ENCODE results near the gene ELMOD2. TPM values are rescaled to one million over a fixed set of nuclear protein-coding genes. Genes with fewer than 3 reads are reported as not detected.

Gene ELMOD2
- total RNA-seq, 1 donor from 2014 or later = 31.7 TPM

DNA sequence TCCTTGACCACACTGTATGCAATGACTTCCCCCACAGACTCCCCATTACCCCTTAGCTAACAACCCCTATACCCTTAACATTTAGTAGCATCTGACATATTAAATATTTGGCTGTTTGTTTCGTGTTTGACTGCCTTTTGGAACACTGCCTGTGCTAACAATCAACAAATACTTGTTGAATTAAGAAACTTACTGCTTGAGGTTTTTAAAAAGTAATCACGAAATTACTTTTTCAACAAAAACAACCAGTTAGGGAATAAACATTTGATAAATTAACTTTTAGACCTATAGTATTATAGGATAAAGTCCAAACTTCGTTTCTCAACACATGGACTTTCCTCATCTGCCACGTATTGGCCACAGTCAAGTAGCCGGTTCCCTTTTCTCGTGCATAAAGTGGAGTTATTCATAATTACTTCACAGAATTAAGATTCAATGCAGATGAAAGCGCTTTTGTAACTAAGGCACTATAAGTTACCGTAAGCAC lies 555 bp upstream of the ELMOD2 start:
- H3K27ac Mint-ChIP-seq (ENCODE audit: unreplicated experiment) = no peak overlapping the region
- H3K4me3 Mint-ChIP-seq (ENCODE audit: unreplicated experiment) = peak overlapping the region; percentile 79
- DNase-seq (ENCODE audit: low spot score) = no peak
- peaks cover 3% of the 10 kb centered on the region for H3K36me3 Mint-ChIP-seq (ENCODE audit: low read depth, unreplicated experiment)
- no peaks in the 10 kb centered on the region for H3K9me3 Mint-ChIP-seq (ENCODE audit: unreplicated experiment)
- no peak for TF ChIP-seq CTCF (IDR thresholded peaks at IDR 0.05; ENCODE audit: unreplicated experiment)
- peaks cover 10% of the 10 kb centered on the region for H3K4me1 Mint-ChIP-seq (ENCODE audit: unreplicated experiment)
- peaks cover 1% of the 10 kb centered on the region for H3K27me3 Mint-ChIP-seq (ENCODE audit: unreplicated experiment)

DNA sequence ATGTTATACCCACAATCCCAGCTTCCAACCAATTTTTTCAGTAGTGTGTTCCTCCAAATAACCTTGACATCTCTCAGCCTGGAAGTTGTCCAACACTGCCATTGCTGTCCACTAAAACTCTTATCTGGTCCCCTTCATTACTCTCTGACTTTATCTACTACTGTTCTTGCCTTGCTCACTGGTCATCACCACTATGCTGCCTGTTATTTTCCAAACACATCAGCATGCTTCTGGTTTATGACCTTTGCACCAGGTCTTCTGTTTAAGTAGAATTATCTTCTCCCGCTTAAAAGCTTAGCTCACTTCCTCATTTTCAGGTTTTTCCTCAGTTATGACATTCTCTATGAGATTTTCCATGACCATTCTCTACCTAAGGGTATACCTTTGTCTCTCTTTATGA lies 5.5 kb downstream of the ELMOD2 start:
- no peaks in the 10 kb centered on the region for H3K27me3 Mint-ChIP-seq (ENCODE audit: unreplicated experiment)
- no peak overlapping the region for H3K4me3 Mint-ChIP-seq (ENCODE audit: unreplicated experiment)
- no peak for DNase-seq (ENCODE audit: low spot score)
- H3K27ac Mint-ChIP-seq (ENCODE audit: unreplicated experiment) = no peak overlapping the region
- H3K36me3 Mint-ChIP-seq (ENCODE audit: low read depth, unreplicated experiment) = peaks cover 3% of the 10 kb centered on the region
- H3K9me3 Mint-ChIP-seq (ENCODE audit: unreplicated experiment) = no peaks in the 10 kb centered on the region
- no peak for TF ChIP-seq CTCF (IDR thresholded peaks at IDR 0.05; ENCODE audit: unreplicated experiment)
- H3K4me1 Mint-ChIP-seq (ENCODE audit: unreplicated experiment) = peaks cover 5% of the 10 kb centered on the region

DNA sequence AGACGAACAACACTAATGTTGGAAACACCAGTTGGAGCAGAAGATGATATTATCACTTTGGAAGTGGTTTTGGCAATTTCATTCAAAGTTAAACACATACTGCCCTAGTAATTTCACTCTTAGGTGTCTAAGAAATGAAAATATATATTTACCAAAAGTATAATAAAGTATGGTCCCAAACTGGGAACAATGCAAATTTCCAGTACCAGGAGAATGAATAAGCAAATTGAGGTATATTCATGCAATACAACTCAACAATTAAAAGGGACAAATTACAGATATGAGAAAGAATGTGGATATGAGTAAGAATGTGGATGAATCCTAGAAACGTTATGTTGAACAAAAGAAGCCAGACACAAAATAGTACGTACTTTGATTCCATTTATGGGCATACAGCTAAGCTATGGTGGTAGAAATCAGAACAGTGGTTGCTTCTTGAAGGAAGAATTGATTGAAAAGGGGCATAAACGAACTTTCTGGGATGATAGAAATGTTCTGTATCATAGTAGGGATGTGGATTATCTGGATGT lies 10.0 kb downstream of the ELMOD2 start:
- H3K27ac Mint-ChIP-seq (ENCODE audit: unreplicated experiment) = no peak overlapping the region
- H3K9me3 Mint-ChIP-seq (ENCODE audit: unreplicated experiment) = no peaks in the 10 kb centered on the region
- H3K4me3 Mint-ChIP-seq (ENCODE audit: unreplicated experiment) = no peak overlapping the region
- TF ChIP-seq CTCF (IDR thresholded peaks at IDR 0.05; ENCODE audit: unreplicated experiment) = no peak
- no peak for DNase-seq (ENCODE audit: low spot score)
- H3K4me1 Mint-ChIP-seq (ENCODE audit: unreplicated experiment) = no peaks in the 10 kb centered on the region
- no peaks in the 10 kb centered on the region for H3K27me3 Mint-ChIP-seq (ENCODE audit: unreplicated experiment)
- H3K36me3 Mint-ChIP-seq (ENCODE audit: low read depth, unreplicated experiment) = no peaks in the 10 kb centered on the region

DNA sequence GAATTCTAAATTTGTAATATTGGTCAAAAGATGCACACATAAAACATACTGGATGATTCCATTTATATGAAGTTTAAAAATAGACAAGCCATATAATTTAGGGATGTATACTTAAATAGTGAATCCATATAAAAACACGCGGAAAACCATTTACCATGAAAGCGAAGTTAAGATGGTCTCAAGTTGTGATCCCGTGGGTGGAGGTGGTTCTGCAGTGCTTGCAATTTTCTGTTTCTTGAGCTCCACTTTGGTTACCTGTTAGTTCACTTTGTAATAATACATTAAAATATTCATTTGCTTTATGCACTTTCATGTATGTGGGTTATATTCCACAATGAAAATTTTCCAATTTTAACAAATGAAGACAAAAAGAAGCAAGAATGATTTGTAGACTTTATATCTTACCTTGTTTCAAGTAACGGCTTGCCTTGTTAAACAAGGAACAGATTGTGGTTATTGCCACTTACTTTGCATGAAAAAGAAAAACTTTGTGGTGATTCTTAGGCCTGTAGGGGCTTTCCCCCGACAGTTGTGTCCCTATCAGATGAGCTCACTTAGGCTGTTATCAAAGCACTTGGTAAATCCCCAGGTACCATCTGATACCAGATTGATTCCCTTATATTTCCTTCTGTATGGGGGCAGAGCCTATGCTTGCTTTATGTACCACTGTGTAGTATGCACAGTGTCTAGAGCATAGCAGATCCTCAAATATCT lies 32.6 kb downstream of the ELMOD2 start:
- no peak overlapping the region for H3K4me3 Mint-ChIP-seq (ENCODE audit: unreplicated experiment)
- H3K4me1 Mint-ChIP-seq (ENCODE audit: unreplicated experiment) = peaks cover 6% of the 10 kb centered on the region
- no peaks in the 10 kb centered on the region for H3K27me3 Mint-ChIP-seq (ENCODE audit: unreplicated experiment)
- TF ChIP-seq CTCF (IDR thresholded peaks at IDR 0.05; ENCODE audit: unreplicated experiment) = no peak
- DNase-seq (ENCODE audit: low spot score) = no peak
- no peaks in the 10 kb centered on the region for H3K9me3 Mint-ChIP-seq (ENCODE audit: unreplicated experiment)
- H3K36me3 Mint-ChIP-seq (ENCODE audit: low read depth, unreplicated experiment) = peaks cover 4% of the 10 kb centered on the region
- no peak overlapping the region for H3K27ac Mint-ChIP-seq (ENCODE audit: unreplicated experiment)

DNA sequence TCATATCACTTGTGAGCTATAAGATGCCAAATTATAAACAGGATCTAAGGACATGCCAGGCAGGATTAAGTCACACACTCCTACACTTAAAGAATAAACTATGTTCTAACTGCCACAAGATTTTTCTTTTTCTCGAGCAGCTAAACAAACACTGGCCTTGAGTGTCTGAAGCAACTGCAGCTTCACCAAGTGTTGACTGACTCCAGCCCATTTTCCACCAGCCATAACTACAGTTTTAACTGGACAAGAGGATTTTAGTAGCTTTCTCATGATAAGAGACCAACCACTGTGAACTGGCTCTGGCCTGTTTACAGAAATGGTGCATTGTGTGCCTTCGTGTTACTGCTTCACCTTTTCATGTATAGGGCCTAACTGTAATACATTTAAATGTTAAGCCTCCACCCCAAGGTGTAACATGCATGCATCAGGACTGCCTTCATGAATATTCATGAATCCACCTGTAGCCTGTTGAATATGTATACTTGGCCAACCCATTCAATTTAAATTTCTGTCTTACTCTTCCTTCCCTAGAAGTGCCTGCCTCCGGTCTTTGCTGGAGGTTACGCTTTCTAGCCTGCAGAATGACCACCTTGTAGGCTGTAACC lies 34.0 kb downstream of the ELMOD2 start:
- Mint-ChIP-seq H3K9me3 (ENCODE audit: unreplicated experiment) (no peaks in the 10 kb centered on the region), H3K27me3 (ENCODE audit: unreplicated experiment) (no peaks in the 10 kb centered on the region), H3K4me3 (ENCODE audit: unreplicated experiment) (no peak overlapping the region), H3K36me3 (ENCODE audit: low read depth, unreplicated experiment) (peaks cover 4% of the 10 kb centered on the region), H3K27ac (ENCODE audit: unreplicated experiment) (no peak overlapping the region), H3K4me1 (ENCODE audit: unreplicated experiment) (peaks cover 6% of the 10 kb centered on the region)
- DNase-seq (ENCODE audit: low spot score) = no peak
- TF ChIP-seq CTCF (IDR thresholded peaks at IDR 0.05; ENCODE audit: unreplicated experiment) = no peak

Measured in endothelial cell (in vitro differentiated cells).